Left kidney (tissue), 2 donors: ENCODE results near the gene MCM5. TPM values are rescaled to one million over a fixed set of nuclear protein-coding genes. Genes with fewer than 3 reads are reported as not detected.
"Not testable (repeated sequence)": the region's sequence is repeated elsewhere in the genome, so short reads cannot be mapped to it uniquely, and the experiment has no call there.

ENCODE experiments used
- DNase-seq: peaks from one replicate; pipeline ENCODE4 v3.0.0-alpha.2; 2013
- polyA plus RNA-seq: library from polyadenylated mRNA; unstranded; fragments of 120-200 nt; gene quantifications from one replicate; pipeline ENCODE4 v1.2.1, GENCODE V29; 2013; ENCODE audit not compliant: insufficient read length

Gene MCM5
- polyA plus RNA-seq, 1 donor, result 72.4 TPM

DNA sequence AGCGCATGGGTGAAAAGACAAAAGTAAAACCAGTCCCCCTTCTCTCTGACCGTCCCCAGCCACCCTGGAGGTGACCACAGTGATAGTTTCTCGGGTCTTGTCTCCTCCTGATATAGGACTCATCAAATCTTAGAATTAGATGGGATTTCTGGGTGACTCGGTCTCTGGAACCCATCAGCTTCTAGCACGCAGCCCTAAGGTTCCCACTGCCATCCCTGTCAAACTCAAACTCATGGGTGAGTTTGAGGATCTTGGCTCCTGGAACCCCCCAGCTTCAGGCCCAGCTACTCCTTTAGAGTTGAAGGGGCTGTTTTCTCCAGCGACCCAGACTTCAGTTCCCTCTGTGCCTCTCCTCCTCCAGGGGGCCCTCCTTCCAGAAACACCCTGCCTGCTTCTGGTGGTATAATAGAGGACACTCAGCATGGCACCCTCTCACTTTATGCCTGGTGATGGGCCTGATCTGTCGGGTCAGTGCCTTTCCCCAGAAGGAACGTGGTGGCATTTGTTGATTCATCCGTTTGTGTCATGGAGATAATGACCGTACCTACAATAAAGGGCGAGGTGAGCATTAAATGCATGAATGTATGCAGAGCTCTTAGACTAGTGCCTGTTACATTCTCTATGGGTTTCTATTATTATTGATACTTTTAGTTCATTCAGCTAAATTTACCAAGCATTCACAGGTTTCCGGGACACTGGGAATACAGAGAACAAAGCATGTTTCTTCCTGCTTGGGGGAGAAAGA lies 31.7 kb downstream of the MCM5 start:
- DNase-seq, result no peak

DNA sequence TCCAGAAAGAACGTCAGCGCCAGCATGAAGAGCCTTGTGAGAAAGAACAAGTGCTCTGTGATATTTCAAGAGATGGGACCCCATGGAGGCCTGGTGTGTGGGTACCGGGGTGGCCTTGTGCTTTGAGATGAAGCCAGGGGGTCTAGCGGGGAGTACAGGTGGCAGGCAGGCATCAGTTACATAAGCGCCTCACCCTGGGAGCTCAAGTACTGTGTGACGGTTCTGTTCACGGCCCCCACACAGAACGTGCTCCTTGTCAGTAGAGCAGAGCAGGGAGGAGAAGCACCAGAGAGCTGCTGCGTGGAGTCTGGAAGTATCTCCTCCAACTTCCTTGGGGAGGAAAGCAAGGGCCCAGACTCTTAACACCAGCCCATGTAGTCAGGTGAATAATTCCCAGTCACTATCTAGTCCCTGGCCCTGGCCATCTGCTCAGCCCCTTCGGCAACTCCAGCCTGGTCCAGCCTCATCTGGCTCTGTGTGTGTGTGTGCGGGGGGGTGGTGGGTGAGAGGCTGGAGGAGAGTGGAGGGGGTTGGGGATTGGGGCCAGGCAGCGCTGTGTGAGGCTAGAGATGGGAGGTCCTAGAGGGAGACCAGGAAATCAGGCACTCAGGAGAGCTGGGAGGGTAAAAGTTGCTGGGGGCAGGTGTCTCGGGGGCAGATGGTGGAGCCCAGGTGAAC lies 32.4 kb downstream of the MCM5 start:
- DNase-seq, result no peak

DNA sequence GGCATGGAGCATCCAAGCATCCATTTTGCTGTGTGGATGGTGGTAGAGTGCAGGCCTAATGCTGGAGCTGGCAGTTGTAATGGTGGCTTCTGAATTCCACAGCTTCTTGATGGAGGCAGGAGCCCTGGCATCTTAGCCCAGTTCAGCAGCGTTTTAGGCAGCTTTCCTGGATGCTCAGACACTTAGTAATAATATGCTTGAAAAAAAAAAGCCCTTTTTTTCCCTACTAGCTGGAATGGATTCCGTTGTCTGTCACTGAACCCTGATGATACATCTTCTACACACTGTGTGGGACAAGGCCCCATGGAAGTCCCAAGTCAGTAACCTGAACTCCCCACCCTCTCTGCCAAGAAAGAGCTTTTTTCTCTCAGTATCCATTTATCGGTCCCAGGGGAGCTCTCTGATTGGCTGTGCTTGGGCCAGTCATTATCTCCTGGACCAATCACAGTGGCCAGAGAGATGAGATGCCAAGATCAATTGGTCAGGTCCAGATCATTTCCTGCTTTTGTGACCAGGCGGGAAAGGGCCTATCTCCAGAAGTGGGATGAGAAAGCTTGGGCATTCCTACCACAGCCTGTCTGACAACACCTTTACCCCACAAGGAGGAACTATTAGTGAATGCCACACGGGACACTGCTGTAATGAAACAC lies 34.2 kb downstream of the MCM5 start:
- DNase-seq, result no peak

DNA sequence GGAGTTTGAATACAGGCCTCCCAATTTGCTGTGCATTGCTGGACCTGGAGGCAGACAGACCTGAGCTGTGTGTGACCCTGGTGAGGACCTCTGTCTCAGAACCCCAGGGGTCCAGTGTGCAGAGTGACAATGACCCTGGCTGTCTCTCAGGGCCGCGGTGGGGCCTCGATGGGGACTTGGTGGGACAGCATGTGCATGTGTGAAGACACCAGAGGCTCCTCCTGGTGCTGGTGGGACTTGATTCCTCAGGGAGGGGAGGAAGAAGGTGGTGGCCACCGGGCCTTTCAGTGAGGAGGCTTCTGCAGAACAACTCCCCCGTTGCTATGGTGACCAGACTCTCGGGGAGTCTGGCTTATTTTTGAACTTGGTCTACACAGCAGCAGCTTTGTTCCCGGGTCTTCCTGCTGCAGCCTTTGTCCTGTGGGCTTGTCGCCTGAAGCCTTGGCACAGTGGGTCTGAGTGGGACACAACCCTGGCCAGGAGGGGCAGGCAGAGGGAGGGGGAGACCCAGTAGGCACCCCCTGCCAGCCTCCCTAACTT lies 35.3 kb downstream of the MCM5 start:
- no peak for DNase-seq

DNA sequence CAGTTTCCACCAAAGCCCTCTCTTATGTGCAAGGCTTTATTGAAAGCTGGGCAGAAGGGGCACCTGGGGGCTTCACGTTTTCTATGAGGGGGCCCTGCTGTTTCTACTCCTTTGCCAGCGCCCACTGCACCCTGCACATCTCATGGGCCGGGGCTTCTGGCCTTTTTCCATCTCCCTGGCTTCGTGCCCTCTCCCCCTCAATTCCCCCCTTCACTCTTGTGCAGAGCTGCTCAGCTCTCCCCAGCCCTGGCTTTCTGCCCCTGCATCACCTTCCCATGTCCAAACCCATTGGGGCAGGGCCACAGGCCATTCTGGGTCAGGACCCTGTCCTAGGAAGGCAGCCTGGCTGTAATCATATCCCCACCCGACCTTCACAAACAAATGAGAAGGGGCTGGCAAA lies 36.5 kb downstream of the MCM5 start:
- DNase-seq, result no peak

DNA sequence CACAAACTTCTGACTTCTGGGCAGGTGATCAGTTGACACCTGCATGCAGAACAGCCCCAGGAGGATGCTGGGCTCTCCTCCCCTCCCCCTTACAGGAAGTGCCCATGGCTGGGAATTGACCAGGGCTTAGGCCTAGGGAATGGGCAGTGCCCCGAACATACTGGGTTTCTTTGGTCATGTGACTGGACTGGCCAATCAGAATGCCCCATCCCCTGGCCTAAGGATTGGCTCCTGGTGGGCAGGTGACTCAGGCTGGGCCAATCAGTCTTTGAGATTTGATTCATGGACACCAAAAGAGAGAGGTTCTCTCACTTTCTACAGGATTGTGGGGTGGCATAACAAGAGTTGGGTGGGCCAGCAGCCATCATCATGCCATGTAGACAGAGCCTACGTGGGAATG lies 37.1 kb downstream of the MCM5 start:
- no peak for DNase-seq

DNA sequence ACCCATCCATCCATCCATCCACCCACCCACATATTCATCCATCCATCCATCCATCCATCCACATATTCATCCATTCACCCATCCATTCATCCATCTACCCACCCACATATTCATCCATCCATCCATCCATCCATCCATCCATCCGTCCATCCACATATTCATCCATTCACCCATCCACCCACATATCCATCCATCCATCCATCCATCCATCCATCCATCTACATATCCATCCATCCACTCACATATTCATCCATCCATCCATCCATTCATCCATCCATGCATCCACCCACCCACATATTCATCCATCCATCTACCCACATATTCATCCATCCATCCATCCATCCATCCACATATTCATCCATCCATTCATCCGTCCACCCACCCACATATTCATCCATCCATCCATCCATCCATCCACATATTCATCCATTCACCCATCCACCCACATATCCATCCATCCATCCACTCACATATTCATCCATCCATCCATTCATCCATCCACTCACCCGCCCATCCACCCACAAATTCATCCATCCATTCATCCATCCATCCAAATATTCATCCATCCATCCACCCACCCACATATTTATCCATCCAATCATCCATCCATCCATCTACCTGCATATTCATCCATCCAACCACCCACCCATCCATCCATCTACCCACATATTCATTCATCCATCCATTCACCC lies 38.9 kb downstream of the MCM5 start:
- not testable (repeated sequence) for DNase-seq

DNA sequence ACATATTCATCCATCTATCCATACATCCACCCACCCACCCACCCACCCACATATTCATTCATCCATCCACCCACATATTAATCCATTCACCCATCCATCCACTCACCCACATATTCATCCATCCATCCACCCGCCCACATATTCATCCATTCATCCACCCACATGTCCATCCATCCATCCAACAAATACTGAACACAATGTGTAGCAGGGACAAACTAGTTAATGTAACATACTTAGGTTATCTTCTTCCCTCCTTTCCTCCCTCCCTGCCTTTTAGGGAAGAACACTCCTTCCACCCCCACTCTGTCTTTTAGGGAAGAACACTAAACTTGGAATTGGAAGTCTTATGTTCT lies 39.4 kb downstream of the MCM5 start:
- DNase-seq, result no peak

DNA sequence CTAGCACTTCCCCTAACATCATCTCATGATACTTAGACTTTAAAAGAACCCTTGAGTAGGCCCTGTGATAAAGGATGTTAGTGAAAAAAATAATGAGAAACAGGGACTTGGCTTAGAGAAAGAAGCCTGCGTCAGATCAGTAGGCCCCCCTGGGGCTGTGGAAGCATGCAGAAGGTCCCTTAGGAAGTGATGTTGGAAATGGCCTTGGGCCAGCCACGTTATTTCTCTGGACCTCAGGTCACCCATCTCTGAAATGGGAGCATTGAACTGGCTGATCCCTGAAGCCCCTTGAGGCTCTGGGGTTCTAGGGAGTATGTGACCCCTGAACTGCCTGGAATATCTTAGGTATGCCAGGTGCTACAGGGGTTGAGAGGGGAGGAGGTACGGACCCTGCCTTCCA lies 40.2 kb downstream of the MCM5 start:
- no peak for DNase-seq

DNA sequence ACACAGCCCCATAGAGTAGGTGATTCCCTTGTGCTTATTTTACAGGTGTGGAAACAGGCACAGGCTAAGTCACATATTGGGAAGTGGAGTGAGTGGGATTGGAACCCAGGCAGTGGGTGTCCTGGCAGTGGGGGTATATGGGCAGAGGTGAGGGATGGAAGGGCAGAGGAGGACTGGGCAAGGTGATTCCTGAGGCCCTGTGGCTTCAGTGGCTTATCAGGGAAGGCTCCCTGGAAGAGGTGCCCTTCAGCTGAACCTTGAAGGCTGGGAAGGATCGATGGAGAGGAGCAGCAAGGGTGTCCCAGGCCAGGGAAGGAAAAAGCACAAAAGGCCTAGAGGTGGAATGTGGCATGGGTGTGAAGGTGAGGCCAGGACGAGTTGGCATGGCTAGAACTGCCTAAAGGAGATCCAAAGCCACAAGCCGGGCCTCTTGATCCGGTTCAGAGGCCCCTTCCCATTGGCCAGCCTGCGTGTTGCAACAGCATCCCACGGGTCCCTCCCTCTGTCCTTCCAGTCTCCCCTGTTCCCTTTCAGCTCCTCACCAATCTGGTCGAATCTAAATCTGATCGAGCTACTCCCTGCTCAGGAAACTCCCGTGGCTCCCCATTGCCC lies 41.7 kb downstream of the MCM5 start:
- no peak for DNase-seq

DNA sequence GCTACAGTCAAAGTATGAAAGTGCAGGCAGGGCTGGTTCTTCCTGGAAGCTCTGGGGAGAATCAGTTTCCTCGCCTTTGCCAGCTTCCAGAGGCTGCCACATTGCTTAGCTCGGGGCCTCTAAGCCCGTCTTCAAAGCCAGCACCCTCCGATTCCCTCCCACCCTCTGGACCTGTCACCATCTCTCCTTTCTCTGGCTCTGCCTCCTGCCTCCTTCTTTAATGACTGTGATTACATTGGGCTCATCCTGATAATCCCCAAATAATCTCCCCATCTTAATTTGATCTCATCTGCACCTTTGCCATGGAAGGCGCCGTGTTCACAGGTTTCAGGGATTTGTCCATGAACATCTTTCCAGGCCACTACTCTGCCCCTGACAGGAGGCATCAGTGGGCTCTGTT lies 42.5 kb downstream of the MCM5 start:
- no peak for DNase-seq

DNA sequence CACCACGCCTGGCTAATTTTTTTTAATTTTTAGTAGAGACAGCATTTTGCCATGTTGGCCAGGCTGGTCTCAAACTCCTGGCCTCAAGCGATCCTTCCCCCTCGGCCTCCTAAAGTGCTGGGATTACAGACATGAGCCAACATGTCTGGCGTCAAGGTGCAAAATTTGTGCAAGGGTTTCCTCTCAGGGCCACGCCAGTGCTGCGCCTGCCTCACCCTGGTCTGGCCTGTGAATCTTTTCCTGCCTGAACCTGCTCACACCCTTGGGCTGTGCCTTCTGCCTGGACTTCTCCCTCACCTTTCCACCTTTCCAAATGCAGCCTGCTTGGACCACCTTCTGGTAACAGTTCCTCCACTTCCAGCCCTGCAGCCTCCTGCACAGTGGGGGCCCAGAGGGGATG lies 43.4 kb downstream of the MCM5 start:
- no peak for DNase-seq

DNA sequence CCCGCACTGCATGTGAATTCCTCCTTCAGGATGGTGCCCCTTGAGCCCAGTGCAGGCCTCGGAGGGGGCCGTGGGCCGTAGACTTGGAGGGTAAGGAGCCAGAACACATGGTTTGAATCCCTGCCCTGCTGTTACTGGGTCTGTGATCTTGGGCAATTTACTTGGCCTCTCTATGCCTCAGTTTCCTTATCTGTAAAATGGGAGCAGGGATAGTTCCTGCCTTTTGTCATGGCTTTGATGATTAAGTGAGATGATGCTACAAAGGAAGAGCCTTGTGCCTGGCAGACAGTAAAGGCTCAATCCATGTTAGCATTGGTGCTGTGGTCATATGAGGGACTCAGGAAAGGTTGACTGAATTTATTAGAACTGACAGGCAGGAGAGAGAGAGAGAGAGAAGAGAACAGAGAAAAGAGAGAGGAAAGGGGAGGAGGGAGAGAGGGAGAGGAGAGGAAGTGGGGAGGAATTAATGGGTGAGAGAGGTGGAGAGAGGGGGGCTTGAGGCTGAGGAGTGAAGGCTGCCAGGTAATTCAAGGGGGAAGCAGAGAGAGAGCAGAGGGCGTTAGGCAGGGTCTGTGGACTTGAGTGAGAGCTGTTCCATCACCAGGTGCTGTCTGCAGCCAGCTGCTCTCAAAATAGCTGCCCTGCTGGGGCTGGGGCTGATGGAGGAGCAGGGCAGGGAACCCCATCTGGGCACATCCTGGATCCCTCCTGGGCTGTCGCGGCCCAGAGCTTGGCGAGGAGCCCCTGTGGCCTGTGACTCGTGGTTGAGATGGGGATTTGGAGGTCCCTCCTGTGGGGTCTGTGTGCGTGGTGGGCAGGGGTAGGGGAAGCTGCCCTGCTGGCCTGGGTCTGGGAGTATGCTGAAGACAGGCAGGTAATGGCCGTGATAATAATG lies 44.1 kb downstream of the MCM5 start:
- no peak for DNase-seq

DNA sequence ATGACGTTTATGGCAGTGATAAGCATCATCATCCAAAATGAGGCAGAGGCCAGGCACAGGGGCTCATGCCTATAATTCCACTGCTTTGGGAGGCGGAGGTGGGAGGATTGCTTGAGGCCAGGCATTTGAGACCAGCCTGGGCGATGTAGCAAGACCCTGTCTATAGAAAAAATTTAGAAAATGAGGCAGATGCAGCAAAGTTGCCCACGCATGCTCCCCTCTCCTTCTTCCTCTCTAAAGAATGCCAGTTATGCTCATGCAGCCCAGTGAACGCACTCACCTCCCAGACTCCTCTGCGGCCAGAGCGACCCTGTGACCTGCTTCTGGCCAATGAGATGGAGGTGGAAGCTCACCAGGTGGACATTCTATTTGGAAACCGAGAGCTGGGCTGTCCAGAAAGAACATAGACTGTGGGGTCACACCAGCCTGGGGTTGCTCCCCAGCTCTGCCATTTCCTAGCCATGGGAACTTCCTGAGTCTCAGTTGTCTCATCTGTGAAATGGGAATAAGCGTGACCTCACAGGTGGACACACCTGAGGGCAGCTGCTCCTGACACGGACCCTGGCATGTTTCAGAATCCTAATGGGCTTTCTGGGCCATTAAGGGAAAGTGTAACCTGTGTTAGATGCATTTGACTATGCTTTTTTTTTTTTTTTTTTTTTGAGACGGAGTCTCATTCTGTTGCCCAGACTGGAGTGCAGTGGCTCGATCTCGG lies 44.9 kb downstream of the MCM5 start:
- no peak for DNase-seq

DNA sequence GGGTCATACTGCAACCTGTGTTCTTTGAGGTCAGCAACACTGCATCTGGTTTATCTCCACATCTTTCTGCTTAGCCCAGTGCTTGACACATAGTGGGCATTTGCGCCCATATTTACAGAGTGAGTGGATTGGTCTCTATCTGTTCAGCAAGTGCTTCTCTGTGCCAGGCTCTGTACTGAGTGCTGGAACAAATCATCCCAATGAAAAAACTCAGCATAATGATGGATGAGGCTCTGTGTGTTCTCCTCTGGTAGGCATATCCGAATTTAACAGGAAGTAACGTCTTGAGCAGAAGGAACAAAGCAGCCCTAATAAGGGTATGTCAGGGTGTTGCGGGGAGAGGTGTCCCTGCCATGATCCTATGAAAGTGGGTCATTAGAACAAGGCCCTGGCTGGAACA lies 46.0 kb downstream of the MCM5 start:
- DNase-seq, result no peak

DNA sequence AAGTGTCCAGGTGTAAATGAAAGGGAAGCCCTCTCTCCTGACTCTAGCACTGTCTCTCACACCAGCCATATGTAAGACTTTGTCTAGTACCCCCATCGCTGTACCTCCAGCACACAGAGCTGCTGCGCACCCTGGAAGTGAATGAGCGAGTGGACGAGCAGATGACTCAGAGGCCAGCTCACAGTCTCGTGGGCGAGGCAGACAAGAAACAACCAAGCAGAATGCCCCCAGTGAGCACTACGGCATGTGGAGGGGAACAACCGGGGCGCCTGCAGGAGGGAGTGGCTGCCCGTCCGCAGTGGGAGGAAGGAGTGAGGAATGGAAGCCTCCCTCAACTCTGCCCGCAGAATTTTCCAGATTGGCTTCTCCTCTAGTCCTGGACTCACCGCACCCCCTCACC lies 46.4 kb downstream of the MCM5 start:
- no peak for DNase-seq

DNA sequence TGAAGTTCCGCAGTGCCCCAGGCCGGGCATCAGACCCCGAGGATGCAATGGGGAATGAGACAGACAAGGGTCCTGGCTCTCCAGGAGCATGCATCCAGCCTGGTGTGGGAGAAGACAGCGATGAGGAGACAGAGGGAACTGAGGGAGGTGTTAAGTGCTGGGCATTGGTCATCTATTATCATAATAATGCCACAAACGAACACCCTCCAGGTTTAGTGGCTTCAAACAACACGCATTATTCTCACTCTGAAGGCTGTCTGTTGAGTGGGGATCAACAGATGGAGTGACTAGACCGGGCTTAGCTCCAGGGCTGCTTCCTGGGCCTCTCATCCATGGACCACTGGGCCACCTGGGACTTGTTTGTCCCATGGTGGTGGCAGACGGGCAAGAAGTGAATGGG lies 48.6 kb downstream of the MCM5 start:
- no peak for DNase-seq

DNA sequence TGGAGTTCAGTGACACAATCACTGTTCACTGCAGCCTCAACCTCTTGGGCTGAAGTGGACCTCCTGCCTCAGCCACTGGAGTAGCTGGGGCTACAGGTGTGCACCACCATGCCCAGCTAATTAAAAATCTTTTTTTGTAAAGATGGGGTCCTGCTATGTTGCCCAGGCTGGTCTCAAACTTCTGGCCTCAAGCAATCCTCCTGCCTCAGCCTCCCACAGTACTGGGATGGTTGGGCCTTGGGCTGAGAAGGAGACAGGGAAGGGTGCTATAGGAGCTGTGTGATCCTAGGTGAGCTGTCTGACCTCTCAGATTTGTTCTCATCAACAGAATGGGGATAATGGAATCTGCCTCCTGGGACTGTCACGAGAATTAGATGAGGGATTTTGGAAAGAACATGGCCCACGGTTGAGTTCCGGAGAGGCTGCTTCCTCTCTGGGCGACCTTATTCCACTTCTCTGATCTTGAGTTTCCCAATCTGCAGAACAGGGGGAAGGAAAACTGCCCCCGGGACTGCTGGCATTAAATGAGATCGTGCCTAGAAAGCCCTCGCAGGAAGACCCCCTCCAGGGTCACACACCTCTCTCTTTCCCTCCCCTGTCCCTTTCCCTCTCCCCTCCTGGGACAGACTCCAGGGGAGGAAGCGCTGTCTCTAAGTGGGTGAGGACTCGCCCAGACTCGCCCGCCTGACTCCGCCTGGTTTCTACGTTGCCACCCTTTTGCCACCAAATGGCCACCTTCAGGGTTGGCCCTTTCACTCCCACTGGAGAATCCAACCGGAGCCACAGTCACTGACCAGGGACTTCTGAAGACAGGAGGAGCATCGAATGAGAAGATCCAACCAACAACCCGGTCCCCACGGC lies 50.1 kb downstream of the MCM5 start:
- no peak for DNase-seq

DNA sequence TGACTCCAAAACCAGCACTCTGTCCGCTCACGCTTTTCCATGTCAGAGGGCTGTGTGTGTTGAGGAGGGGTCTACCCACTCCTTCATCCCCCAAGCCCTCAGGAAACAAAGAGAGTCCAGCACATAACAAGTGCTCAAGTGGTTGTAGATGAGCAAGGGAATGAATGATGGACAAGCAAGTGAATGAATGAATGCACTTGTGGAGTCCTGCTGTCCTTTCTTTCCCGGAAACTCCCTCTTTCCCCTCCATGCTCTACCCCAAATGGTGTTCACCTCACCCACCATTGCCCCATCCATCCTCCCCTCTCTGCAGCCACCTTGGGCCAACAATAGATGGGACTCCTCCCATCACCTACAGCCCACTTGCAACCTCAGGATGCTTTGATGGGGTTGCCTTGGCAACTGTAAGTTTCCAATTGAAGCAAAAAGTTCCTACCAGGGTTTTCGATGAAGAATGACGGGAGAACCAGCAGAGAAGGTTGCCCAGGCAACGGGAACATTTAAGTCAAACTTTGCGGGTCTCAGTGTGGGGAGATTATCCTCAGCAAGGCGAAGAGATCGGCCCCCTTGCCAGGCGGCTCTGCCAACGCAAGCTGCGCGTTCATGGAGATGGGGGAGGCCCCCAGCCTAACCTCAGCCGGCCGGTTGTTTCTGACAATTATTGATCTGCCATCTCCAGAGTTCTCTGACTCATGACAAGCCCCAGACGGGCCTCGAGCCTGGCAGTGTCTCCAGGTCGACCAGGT lies 51.1 kb downstream of the MCM5 start:
- no peak for DNase-seq
